Fibroblast of mammary gland (primary cell): Measurements from ENCODE around the gene RPS15.

Experiments used
- DNase-seq: peaks from one replicate; pipeline ENCODE4 v3.0.0-alpha.2; 2010; ENCODE audit warnings: low read depth
- H3K4me3 ChIP-seq: 2 replicates; pipeline ENCODE4 v1.5.1; 2011; ENCODE audit warnings: low read depth, mild to moderate bottlenecking, low read length, moderate library complexity; ENCODE audit not compliant: control insufficient read depth
- TF ChIP-seq, protein P1 (sequence below): conservative IDR thresholded peaks from 2 replicates; pipeline ENCODE4 v1.5.1; 2011; ENCODE audit warnings: low read depth, low read length, inconsistent platforms; ENCODE audit not compliant: control insufficient read depth, insufficient read depth

RPS15 gene

DNA sequence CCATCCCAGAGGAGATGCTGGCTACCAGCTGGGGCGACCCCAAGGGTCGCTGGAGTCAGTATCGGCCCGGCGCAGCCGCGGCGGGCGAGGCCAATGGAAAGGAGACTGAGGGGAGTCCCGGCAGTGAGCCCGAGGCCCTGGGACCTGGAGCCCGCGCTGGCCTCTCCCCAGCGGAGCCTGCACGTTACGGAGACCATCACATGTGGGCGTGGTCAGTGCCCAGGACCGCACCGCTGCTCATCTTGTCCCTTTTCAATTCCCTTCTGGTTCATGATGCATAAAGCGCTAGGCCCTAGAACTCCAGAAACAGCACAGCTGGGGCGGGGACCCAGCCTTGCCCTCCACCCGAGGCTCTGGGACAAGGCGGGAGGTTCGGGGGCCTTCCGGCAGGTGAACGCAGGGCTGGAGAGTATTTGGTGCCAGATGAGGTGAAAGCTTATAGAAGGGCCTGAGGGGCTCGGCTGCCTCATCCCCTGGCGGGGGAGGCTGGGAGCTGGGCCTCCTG is 32.9 kb downstream of the RPS15 start:
- DNase-seq: no peak
- H3K4me3 ChIP-seq: no peak overlapping the region
- TF ChIP-seq, protein P1, sequence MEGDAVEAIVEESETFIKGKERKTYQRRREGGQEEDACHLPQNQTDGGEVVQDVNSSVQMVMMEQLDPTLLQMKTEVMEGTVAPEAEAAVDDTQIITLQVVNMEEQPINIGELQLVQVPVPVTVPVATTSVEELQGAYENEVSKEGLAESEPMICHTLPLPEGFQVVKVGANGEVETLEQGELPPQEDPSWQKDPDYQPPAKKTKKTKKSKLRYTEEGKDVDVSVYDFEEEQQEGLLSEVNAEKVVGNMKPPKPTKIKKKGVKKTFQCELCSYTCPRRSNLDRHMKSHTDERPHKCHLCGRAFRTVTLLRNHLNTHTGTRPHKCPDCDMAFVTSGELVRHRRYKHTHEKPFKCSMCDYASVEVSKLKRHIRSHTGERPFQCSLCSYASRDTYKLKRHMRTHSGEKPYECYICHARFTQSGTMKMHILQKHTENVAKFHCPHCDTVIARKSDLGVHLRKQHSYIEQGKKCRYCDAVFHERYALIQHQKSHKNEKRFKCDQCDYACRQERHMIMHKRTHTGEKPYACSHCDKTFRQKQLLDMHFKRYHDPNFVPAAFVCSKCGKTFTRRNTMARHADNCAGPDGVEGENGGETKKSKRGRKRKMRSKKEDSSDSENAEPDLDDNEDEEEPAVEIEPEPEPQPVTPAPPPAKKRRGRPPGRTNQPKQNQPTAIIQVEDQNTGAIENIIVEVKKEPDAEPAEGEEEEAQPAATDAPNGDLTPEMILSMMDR: no peak

DNA sequence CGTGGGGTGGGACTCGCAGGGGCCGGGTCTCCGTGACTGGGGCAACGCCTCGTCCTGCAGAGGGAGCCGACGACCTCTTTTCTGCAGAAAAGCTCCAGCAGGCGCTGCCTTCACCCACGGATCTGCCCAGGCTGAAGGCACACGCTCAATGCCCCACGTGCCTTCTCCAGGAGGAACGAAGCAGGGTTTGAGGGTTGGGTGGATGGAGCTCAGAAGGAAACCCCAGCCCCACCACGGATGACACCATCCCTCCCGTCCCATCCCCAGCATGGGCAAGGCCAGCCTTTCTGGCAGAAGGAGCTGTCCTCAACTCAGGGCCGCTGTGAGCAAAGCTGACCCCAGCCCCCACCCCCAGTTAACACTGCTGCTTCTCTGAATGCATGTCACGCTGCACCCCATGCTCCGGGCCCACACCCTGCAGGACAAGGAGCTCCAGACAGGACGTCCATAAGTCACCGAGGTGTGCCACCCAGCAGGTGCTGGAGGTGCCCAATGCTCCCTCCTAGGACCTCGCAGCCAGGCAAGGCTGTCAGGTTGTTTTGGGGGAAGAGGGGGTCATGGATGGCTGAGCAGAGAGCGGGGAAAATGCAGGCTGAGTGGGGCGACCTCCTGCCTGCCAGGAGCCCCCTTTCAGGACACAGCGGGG is 33.4 kb downstream of the RPS15 start:
- no peak for DNase-seq
- no peak overlapping the region for H3K4me3 ChIP-seq
- TF ChIP-seq, protein P1: peak; percentile 1

DNA sequence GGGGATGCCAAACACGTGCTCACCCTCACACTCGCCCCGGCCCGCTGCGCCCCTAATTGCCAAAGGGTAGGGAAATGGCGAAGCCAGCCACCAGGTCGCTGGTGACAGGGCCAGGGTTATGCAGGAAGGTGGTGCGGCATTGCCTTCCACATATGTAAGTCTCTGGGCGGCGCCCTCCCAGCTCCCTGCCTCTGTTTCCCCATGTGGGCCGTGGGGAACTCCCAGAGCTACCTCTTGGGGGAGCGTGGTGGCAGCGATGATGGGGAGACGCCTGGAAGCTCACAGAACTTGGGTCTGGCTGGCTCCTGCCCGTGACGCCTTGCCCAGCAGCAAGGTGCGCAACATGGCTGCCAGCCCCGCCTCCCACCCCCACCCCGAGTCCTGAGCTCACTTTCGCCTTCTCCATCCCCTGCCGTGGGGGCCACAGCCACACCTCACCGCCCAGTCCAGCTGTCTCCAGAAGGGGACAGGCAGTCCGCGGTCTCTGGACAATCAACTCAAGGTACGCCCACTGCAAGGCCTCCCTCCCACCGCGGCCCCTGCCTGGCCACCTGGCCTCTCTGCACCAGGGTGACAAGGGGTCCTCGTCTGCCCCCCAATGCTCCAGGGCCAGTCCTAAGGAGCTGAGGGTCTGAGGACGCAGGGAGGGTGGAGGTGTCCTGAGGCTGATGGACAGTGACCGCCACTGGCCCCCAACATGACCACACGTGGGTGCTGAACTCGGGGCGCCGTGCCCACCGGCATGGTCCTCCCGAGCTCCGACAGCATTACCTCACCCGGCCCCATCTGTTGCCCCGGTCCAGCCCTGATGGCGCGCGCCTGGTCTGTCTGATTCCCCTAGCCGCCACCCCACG is 34.3 kb downstream of the RPS15 start:
- no peak for DNase-seq
- no peak overlapping the region for H3K4me3 ChIP-seq
- TF ChIP-seq, protein P1: no peak

DNA sequence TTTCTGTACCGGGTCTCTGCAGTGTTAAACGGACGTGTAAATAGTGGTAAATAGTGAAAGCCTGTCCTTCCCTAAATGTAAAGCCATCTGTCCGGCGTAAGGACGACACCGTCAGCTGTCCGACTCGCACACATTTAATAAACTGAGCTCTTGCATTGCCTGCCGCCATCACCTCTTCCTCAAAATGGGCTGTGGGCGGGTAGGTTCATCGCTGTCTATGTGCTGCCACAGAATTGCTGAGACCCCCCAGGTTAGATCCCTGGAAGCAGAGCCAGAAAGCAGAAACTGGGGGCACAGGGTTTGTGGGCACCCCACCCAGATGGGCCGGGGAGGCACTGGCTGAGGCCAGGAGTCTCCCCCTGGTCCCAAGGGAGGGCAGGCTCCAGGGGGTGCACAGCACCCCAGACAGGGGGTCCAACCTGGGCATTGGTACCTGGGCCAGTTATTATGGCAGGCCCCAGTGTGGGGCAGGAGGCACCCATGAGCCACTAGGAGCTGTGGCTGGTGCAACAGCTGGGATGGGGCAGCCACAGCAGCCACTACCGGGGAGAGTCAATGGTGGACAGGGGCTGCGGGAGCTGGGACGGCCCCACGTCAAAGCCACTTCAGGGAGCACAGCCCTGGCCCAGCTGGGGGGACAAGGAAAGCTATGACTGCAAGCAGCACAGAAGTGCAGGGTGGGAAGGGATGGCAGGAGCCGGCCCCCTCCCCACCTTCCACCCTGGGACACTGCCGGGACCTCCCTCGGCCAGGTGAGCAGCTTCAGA is 35.1 kb downstream of the RPS15 start:
- no peak for DNase-seq

DNA sequence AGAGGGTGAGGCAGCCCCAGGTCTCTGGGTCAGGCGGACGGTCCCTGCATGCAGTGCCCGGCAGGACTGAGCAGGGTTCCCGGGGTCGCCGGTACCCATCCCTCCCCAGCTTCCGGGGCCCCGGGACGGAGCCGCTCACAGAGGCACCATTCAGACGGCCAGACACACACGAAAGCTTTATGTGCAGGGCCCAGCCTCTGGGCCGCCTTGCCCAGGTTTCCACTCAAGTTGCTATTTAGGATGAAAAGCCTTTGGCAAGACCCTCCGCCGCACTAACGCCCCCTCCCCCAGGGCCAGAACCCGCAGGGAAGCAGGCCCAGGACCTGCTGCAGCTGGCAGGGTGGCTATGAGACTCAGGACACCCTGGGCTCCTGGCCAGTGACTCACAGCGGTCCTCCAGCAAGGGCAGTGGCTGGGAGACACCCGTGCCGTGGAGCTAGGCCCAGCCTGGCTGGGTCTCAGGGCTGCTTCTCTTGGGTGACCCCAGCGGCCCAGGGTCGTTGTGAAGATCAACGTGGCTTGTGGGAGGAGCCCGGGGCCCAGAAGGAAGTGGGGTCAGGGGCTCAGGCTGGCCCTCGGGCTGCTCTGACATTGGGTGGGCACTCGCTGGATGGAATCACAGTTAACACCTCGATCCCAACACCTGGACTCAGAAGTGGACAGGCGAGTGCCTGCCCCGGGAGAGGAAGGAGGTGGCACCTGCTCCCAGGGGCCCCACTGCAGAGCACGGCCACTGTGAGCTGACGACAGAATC is 36.0 kb downstream of the RPS15 start:
- H3K4me3 ChIP-seq: no peak overlapping the region
- TF ChIP-seq, protein P1: no peak
- peak; percentile 37 for DNase-seq

More for the DNA sequence above, 35.1 kb downstream of the RPS15 start:
- TF ChIP-seq, protein P1: no peak
- H3K4me3 ChIP-seq: no peak overlapping the region

DNA sequence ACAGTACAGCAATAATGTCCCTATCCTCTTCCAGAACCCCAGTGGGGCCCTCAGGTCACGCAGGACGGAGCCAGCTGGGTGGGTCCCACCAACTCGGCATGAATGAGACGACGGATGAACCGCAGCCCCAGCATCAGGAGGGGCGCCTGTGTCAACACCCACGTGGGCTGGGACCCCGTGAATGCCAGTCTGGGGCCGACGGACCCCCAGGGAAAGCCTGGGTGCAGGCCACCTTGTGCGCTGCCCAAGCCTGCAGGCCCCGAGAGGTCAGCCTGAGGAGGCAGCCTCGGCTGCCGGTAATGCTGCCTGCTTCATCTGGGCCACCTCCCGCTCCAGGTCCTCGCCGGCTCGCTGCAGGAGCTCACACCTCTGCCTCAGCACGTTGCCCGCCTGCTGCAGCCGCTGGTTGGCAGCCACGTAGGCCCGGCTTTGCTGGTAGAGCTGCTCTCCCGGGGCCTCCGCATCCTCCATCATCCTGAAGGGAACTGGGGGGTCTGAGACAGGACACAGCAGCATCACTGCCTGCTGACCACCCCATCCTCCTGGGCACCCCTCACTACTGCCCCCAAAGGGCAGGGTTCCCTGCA is 36.7 kb downstream of the RPS15 start:
- TF ChIP-seq, protein P1: no peak
- DNase-seq: no peak
- H3K4me3 ChIP-seq: no peak overlapping the region
